Activated CD4-positive, alpha-beta T cell treated with anti-CD3 and anti-CD28 coated beads, Interleukin-2, amount 50 U/mL, for 1 hour (primary cell): ENCODE data around the gene PKNOX2.

Experiments used
- DNase-seq: peaks from one replicate; pipeline ENCODE4 v3.0.0-alpha.2; 2020

PKNOX2 gene

DNA sequence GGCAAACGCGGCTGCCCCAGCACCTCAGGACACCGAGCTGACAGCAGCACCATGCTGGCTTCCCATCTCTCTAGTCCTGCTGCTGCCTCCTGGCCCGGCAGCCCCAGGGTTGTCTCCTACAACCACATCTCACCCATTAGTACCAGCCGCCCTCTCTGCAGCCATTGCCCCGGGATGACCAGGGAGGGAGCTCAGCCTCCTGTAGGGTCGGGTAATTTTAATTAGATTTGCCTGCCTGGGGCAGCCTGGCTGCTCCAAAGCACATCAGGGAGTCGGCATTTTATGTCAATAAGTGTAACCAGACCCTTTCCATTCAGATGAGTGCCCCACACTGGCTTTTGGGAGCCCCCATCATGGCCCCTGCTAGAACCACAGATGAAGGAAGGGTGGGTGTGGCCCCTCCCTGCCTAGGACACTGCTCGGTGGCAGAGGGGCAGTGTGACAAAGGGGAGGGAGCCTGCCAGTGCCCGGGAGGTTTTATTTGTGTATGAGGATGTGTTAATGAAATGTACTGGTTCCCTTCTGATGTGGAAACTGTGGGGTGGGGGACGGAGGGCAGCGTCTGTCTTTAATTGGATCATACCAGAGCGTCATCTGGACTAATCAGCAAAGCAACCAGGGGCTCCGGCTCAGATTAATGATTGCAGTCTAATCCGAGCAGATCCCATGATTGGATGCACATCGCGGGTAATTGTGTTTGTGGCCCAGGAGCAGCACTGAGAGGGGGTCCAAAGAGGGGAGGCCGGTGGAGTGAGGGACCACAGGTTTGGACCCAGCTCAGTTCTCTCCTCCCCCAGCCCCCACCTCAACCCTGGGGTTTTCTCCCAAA, 206.2 kb downstream of the PKNOX2 start:
- no peak for DNase-seq

- DNase-seq = no peak
These were observed 206.9 kb downstream of the PKNOX2 start for GRCh38 chr11:125371431-125371935.

DNA sequence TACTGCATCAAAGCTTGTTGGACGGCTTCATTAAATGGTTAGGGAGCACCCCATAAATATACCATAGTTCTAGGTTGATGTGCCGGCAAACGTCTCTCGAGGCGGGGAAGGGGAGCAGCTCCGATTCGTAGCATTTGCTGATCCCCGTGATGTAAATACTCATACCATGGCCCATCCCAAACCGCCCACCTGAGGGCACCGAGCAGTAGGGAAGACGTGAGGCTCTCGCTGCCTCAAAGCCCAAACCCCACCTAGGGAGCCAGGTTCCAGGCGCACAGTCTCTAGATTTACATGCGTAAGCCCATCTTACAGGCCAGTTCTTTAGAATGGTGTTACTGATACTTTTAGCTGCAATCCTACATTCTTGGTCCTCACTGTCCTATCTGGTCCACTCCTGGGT, 207.5 kb downstream of the PKNOX2 start:
- no peak for DNase-seq

DNA sequence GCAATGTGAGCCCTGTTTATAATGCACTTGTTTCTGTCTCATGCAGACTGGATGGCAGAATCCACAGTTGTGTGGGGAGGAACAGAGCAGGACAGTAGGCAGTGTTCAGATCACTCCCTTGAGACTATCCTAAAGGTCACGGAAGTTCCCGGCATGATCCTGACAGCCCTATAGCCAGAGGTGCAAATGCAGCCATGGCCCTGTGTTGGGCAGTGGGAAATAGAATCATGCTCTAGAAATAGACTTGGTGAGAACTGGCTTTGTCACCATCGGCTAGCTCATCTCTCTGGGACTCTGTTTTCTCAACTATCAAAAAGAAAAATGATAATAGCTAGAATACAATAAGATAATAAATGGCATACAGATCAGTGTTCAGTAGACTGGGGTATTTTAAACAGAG, 208.4 kb downstream of the PKNOX2 start:
- DNase-seq = no peak

DNA sequence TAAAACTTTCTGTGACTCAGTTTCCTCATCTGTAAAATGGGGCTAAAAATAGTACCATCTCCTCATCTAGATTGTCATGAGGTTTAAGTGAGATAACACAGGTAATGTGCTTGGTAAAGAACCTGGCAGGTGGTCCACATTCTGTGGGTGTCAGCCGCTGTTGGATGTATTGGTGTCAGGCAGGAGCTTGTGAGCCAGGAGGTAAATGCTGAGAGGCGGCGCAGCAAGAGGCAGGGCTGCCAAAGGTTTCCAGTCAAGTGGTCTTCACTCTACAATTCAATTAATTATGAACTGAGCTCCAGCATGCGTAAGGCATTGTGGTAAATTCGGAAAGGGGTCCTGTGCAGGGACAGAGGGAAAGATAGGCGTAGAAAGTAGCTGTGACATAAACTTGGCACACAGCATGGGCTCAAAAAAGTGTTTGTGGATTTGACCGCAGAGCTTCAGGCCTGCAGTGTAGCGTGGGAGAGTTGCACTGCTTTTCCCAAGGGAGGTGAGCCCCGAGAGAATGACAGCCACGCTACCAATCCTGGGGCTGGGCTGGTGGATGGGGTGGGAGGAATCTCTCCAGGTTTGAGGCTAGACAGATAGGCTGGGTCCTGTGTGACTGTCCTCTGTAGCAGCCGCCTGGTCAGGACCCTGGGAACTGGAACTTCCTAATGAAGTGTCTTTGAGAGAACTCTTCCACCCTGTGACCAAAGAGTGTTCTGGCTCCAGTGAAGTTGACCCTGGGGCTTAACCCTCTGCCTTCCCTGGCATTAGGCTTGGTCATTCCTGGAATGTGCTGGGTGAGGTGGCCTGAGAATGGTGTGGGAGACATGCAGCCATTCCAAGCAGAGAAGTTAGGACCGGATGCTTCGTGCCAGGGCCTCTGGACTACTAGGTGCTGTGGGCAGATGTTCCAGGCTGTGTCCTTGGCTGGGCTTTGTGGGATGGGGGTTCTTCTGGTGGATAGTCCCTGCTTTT, 209.2 kb downstream of the PKNOX2 start:
- DNase-seq = no peak

DNA sequence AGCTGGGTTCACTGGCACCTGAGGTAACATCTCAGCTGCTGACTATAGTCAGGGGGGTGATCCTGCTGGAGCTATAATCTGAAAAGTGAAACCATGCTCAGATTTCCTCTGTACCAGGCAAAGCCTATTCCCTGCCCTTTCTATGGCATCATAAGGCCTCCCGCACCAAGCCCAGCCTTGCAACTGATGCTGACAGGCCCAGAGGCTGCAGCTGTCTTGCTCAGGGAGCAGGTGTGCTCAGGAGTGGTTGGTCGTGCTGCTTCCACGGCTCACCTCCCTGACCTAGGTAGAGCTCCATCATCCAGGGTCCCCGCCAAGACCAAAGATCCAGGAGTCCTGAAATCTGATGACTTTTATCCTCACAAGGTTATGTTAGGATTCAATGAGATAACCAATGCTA, 209.8 kb downstream of the PKNOX2 start:
- no peak for DNase-seq

GRCh38 chr11:125375146-125375545, 210.6 kb downstream of the PKNOX2 start:
- no peak for DNase-seq

GRCh38 chr11:125376117-125376516, 211.6 kb downstream of the PKNOX2 start:
- no peak for DNase-seq

DNA sequence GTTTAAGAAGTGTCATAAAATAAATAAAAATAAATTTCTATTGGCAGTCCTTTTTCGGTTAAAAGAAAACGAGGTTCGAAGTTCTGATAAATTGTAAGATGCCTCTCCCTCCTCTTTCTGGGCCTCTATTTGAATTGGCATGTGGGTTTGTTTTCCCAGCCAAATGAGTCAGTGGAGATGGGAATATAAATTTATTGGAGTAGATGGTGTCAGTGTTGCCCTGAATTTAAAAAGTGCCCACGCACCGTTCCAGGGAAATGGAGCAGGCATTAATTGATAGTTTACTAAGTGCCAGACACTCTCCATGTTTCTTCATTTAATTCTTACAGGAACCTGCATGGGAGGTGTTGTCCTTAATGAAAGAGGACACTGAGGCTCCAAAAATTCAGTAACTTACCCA, 212.3 kb downstream of the PKNOX2 start:
- DNase-seq = no peak

- DNase-seq = no peak
These were observed 213.5 kb downstream of the PKNOX2 start for GRCh38 chr11:125378083-125378482.

GRCh38 chr11:125378571-125378970, 214.0 kb downstream of the PKNOX2 start:
- DNase-seq = no peak

GRCh38 chr11:125379565-125379964, 215.0 kb downstream of the PKNOX2 start:
- DNase-seq = no peak

GRCh38 chr11:125379981-125380380, 215.4 kb downstream of the PKNOX2 start:
- DNase-seq = no peak

DNA sequence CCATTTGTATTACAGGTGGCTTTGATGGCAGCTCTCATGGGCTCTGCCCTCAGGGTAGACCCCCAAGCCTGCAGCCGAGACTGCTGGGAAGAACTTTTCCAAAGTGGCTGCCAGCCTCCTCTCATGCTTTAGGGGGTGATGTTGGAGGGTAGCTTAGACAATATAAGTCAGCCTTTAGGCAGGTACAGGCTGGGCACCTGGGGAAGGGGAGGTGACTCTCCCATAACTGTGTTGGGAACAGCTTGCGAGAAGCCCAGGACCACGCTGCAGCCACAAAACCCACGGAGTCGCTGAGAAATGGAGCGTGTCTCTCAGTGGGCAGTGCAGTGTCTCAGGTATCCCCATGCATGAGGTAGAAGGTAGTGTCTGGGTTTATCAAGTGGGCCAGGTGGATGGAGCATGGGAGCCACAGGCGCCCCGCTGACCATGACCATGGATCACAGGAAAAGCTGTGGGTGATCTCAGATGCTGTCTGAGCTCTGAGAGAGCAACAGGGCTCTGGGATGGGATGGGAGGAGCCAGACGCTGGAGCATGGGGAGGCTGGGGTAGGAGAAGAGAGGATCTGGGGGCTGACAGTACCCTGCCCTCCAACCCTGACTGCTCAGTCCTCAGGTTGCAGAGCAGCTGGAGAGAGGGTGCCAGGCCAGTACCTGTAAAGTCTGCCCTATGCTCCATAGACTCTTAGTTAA, 216.3 kb downstream of the PKNOX2 start:
- no peak for DNase-seq

DNA sequence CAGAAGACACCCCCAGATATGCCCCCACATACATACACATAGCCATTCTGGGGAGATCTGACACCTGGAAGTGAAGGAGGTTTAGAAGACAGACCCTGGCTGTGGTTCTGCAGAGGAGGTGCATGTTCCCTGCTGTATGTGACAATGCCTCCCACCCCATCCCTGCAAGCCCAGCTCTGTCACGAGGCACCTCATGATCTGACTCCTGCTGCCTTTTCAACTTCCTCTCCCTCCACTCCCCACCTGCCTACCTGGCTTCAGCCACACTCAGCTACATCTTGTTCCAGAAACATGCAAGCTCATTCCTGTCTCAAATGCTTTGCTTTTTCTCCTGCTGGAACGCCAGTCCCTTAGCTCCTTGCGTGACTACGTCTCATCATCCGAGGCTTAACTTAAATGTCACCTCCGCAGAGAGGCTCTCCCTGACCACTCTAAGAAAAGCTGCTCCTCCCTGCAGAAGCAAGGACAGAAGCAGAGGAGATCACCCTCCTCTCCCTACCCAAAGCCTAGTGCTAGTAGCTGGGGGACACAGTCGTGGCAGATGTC, 217.0 kb downstream of the PKNOX2 start:
- DNase-seq = no peak

DNA sequence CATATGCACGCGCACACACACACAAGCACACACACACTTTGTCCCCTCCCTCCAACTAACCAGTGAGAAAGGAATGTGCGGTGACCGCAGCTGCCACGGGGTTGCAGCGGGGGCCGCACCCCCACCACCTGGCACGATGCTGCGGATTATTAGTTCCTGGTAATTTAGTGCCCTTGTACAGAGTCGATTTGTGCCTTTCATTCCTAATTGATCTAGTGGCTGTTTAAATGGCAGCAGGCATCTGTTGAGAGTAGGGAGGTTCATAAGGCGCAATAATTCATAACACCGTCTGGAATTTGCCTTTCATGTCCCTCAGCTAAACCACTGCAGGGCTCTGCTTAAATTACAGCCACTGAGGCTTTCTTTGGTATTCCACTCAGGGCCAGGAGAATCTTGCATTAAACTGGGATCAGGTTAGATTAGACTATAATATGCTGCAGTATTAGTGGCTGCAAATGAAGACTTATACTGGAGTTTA, 217.8 kb downstream of the PKNOX2 start:
- no peak for DNase-seq

DNA sequence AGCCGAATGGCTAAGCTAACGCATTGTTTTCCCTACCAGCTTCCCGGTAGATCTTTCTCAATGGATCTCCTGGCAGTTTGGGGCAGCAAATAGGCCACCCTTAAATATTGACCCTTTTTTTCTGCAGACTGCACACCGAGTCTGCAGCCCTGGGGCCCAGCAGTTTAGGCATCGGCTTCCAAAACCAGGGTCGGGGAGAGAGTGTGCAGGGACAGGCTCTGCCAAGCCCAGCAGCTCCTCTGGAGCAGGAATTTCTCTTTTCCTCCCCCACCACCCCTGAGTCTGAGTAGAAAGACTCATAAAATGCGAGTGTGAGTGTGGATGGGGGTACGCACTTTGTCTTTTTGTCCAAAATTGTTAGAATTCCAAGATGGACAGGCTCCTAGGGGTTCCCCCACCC, 218.3 kb downstream of the PKNOX2 start:
- no peak for DNase-seq

DNA sequence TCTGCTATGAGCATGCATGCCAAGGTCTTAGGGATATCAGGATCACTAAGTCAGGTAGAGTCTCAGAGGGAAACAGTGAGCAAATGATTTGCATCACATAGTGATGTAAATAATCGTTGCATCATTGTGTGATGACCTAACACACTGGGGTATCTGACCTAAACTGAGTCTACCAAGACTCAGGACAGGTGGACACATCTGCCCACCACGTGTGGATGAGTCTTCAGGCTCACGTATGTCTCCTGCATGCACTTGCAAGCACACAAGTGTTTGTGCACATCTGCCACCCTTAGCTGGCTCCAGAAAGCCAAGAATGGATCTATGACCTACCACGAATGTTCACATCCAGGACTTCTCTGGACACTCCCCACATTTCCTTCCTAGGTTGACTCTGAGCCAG, 220.3 kb downstream of the PKNOX2 start:
- DNase-seq = no peak

DNA sequence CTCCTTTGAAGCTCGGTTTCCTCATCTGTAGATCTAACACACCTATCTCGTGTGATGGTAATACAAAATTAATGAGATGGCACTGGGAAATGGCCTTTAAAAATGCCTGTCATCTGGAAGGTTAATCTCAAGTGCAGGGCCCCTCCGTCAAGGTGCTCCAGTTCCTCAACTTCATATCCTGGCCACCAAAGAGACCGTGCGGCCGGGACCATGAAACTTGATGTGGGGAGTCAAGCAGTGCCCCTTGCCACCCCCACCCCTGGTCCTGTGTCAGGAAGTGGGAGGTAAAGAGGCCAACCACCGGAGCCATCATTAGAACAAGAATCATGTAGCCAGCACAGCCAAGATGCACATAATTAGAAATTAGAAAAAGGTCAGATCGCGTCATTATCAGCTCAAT, 223.3 kb downstream of the PKNOX2 start:
- no peak for DNase-seq

DNA sequence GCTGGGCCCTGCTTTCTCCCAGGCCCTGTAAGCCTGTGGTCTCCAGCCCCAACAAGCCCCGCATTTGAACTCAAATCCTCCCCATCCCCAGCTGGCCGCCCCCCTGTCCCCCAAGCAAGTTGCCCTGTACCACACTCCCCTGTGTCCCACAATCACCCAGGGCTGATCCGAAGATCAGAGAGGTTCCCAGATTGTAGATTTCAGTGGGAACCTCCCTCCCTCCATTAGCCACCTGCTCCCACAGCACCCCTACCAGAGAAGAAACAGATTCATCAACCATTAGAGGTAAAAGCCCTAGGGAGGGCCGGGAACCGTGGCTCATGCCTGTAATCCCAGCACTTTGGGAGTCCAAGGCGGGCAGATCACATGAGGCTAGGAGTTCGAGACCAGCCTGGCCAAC, 224.1 kb downstream of the PKNOX2 start:
- no peak for DNase-seq

DNA sequence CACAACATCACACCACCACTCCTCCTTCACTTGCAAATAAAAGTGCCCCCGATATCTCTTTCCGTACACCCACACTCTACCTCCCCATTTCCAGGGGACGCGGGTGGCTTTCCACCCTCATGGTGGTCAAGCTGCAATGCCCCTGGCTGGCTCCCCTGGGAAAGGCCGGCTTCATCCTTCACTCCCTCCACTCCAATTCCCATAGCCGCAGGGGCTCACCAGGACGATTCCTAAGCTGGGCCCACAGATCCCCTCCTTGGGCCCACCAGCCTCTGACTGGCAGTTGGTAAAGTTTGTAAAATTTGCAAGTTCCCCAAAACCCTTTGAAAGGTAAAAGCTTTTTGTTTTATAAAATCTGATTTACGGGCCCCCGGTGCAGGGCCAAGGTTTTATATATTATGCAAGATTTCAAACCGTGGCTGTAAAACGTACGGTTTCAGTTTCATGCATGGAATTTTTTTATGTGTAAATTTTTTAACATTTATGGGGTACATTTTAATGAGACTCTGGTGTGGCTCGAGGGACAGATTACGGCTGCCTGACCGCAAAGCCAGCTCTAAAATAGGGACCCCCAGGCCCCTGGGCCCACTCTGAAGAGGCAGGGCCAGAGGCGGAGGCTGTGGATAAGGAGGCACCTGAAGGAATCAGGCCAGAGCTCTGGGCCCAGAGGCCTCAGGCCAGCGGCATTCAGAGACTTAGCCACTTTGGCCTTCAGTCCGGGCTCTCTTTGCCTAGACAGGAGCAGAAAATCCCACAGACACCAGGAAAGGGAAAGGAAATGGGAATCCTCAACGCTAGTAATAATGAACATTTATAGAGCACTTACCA, 225.0 kb downstream of the PKNOX2 start:
- no peak for DNase-seq

DNA sequence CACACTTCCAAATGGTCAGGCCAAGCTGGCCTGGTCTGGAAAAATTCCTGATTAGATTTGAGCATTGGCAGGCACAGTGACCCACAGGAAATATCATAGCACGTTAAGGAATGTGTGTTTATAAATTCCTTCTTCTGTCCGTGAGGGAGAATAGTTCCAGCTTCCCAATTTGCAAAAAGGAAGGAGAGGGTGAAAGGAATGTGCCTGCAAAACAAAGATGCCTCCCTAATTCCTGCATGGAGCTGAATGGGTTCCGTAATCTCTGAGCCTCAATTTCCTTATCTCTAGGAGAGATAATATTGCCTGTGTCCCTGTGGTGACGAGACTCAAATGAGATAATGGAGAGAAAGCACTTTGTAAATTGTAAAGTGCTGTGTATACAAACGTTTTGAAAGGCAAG, 226.4 kb downstream of the PKNOX2 start:
- no peak for DNase-seq
